NCI-H1694 (cell line): ENCODE data around the gene HOXB8.

Source experiments
- DNase-seq: peaks from one replicate; lab custom pipeline; 2025; lab: John Stamatoyannopoulos, UW

The HOXB8 gene

GRCh38 chr17:48567646-48568354 lies 47.3 kb downstream of the HOXB8 start:
- DNase-seq: no peak

DNA sequence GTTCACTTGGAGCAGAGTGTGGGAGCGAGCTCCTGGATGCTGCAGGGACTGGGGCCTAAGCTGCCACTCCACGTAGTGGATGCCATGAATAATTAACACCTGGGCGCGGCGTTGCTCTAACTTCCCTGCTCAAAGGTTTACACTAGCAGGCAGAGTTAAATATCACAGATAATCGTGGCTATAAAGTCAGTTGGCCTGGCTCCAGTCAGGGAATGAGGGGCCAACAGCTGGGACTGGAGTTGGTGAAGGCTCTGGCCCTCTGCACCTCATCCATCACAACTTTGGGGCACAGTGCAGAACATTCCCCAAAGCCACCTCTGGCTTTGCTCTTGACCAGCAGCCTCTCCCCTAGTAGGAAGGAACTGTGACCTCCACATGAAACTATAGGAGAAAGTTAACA lies 47.9 kb downstream of the HOXB8 start:
- no peak for DNase-seq

DNA sequence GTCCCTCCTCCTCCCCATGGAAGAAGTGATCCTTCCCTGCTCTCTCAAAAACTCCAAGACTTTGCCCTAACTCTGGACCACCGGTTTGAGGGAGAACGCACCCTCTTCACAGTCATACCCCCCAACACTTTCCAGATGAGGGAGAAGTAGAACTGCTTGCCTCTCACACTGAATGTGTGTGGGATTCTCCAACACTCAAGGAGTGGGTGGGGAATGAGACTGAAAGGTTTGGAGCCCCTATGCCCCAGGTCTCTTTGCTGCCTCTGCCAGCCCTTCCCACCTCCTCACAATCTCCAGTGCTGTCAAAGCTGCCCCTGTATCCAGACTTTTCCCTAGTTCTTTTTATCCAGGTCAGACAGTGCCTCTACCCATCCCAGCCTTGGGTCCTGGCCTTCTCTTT lies 48.4 kb downstream of the HOXB8 start:
- DNase-seq: no peak

DNA sequence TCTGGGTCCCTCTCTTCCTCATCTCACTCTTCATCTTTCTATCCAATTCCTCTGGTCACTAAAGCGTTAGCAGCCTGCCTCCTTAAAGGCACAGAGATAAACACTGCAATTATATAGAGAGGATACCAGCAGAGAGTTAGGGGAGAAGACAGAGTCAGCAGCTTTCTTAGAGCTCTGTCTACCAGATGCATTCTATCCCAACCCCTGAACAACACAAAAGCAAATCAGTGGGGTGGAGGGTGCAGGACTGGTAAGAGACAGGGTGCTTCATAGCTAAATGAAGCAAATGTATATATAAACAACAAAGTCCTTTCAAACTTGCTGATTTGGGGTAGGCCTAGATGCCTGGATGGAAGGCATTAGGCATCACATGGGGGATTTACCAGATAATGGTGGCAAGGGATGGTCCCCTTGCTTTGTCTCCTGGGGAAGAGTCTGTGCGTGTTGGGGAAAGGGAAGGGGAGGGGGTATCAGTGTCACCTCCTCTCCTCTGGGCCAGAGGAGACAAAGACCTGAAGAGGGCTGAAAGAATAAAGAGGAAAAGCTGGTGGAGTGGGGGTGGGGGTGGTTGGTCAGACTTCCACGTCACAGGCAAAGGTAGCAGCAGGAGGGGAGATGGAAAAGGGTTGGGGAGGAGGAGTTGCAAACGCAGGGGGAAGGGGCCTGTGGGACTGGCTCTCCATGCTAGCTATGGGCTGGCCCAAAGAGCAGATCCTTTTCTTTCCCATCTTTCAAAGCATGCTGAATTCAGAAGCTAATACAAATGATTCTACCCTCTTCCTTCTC lies 49.0 kb downstream of the HOXB8 start:
- DNase-seq: no peak

- DNase-seq: no peak
Observed at GRCh38 chr17:48565022-48565554, 50.0 kb downstream of the HOXB8 start.

- no peak for DNase-seq
Observed at GRCh38 chr17:48564188-48565021, 50.7 kb downstream of the HOXB8 start.

GRCh38 chr17:48563867-48564187 lies 51.3 kb downstream of the HOXB8 start:
- DNase-seq: no peak

GRCh38 chr17:48563385-48563838 lies 51.7 kb downstream of the HOXB8 start:
- no peak for DNase-seq

DNA sequence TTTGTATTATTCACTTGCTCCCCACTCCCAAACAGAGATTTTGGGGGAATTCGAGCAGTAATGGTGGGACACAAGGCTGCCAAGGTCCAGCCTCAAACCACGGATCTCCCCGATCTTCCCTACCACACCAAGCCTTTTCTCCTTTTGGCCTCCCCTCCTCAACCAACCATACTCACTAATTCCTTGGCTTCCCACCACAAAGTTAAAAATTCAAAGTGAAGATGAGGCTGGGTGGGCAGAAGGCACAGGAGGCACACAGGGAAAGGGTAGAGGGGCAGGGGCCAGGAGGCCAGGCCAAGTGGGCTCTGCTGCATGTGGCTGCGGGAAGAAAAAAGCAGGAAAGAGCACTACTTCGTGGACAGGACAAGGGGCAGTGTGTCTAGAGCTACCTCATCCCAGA lies 52.2 kb downstream of the HOXB8 start:
- no peak for DNase-seq
